Endothelial cell of umbilical vein (primary cell): ENCODE results near the gene MAP1S. TPM values are rescaled to one million over a fixed set of nuclear protein-coding genes. Genes with fewer than 3 reads are reported as not detected.

ENCODE experiments used
- BruUV-seq: library from RNA; stranded (reverse); fragments of 400-500 nt; replicated peaks from 2 replicates; lab custom pipeline; 2021; lab: Mats Ljungman, UMichigan
- CTCF ChIA-PET: fragments of 300-600, 350-600 bp; sonication (Branson Sonifier 250); formaldehyde crosslinking; loops from one replicate; lab custom pipeline; 2021; ENCODE audit warnings: antibody characterized with exemption, inconsistent platforms; lab: Charles Lee
- POLR2A ChIA-PET: fragments of 300-600, 350-600 bp; sonication (Branson Sonifier 250); formaldehyde crosslinking; loops from one replicate; lab custom pipeline; 2021; ENCODE audit warnings: antibody characterized with exemption, inconsistent platforms; lab: Charles Lee
- DNase-seq: peaks from one replicate; pipeline ENCODE4 v3.0.0-alpha.2; 2011; ENCODE audit warnings: low read depth, low spot score
- FAIRE-seq: peaks from 2 replicates; lab custom pipeline; 2011; peaks lifted over from hg19 to GRCh38; lab: Jason Lieb, UNC
- H2AFZ ChIP-seq: 2 replicates; pipeline ENCODE4 v1.6.0; 2012; ENCODE audit warnings: low read depth, low read length, control low read depth, inconsistent platforms
- H3K27ac ChIP-seq: 2 replicates; pipeline ENCODE4 v1.5.1; 2011; ENCODE audit warnings: low read depth, mild to moderate bottlenecking, control low read depth, low read length, moderate library complexity; ENCODE audit not compliant: insufficient read depth
- H3K27me3 ChIP-seq, 2 experiments: 2 replicates each; pipeline versions ENCODE4 v1.6.0 to v1.6.1; 2011; ENCODE audit warnings: low read length in 2 of 2, mixed read lengths in 1 of 2; ENCODE audit not compliant: control insufficient read depth in 2 of 2, insufficient read depth in 2 of 2
- H3K36me3 ChIP-seq, 2 experiments: 2 replicates in 1 of 2; 3 replicates in 1 of 2; pipeline ENCODE4 v1.5.1; 2011; ENCODE audit warnings: low read length in 2 of 2, mild to moderate bottlenecking in 1 of 2, moderate library complexity in 1 of 2; ENCODE audit not compliant: control insufficient read depth in 2 of 2, insufficient read depth in 2 of 2; ENCODE audit errors: extremely low read depth in 1 of 2
- H3K4me1 ChIP-seq: 3 replicates; pipeline ENCODE4 v1.5.1; 2011; ENCODE audit warnings: mild to moderate bottlenecking, low read length; ENCODE audit not compliant: control insufficient read depth, insufficient read depth; ENCODE audit errors: extremely low read depth
- H3K4me2 ChIP-seq: 2 replicates; pipeline ENCODE4 v1.6.1; 2011; ENCODE audit warnings: low read length, control low read depth, mixed read lengths; ENCODE audit not compliant: insufficient read depth
- H3K4me3 ChIP-seq, 3 experiments: fragments of 200-600 bp in 1 of 3; sonication (generic), shearing (Covaris generic) in 1 of 3; replicated peaks in 1 of 3; 2 replicates each; pipeline ENCODE4 v1.5.1; 2011 to 2016; ENCODE audit warnings: control low read depth in 3 of 3, low read length in 3 of 3, mild to moderate bottlenecking in 2 of 3, inconsistent platforms in 1 of 3, low read depth in 1 of 3, moderate library complexity in 1 of 3; ENCODE audit not compliant: insufficient read depth in 1 of 3
- H3K79me2 ChIP-seq: 2 replicates; pipeline ENCODE4 v1.6.0; 2012; ENCODE audit warnings: low read length, inconsistent platforms; ENCODE audit not compliant: control insufficient read depth, insufficient read depth
- H3K9ac ChIP-seq: replicated peaks from 2 replicates; pipeline ENCODE3; 2011; ENCODE audit warnings: low read length, control low read depth; ENCODE audit not compliant: insufficient read depth; ENCODE audit errors: extremely low read depth
- H3K9me1 ChIP-seq: replicated peaks from 3 replicates; pipeline ENCODE4 v1.6.0; 2011; ENCODE audit warnings: mild to moderate bottlenecking, low read length; ENCODE audit not compliant: control insufficient read depth, insufficient read depth; ENCODE audit errors: extremely low read depth
- H3K9me3 ChIP-seq: replicated peaks from 2 replicates; pipeline ENCODE4 v1.5.1; 2012; ENCODE audit warnings: low read length, inconsistent platforms; ENCODE audit not compliant: control insufficient read depth, insufficient read depth
- H4K20me1 ChIP-seq: replicated peaks from 2 replicates; pipeline ENCODE3; 2011; ENCODE audit warnings: mild to moderate bottlenecking, low read length; ENCODE audit not compliant: control insufficient read depth, insufficient read depth; ENCODE audit errors: extremely low read depth
- EZH2 ChIP-seq: IDR thresholded peaks from 2 replicates; pipeline ENCODE4 v1.6.1; 2012; ENCODE audit warnings: borderline replicate concordance, low read depth, mild to moderate bottlenecking, moderate library complexity, low read length, inconsistent platforms; ENCODE audit not compliant: severe bottlenecking
- FOS ChIP-seq: IDR thresholded peaks from 2 replicates; pipeline ENCODE4 v1.6.1; 2011; ENCODE audit warnings: mild to moderate bottlenecking, low read length, moderate library complexity, borderline replicate concordance; ENCODE audit not compliant: insufficient read depth
- GATA2 ChIP-seq: IDR thresholded peaks from 2 replicates; pipeline ENCODE4 v1.7.0; 2011; ENCODE audit warnings: low read depth, mild to moderate bottlenecking, moderate library complexity, mixed read lengths, low read length; ENCODE audit not compliant: insufficient read length, insufficient read depth
- JUN ChIP-seq: IDR thresholded peaks from 2 replicates; pipeline ENCODE4 v1.6.1; 2011; ENCODE audit warnings: borderline replicate concordance, low read depth; ENCODE audit not compliant: insufficient read length, insufficient read depth
- MYC ChIP-seq: IDR thresholded peaks from one replicate; pipeline ENCODE4 v1.6.1; 2011; ENCODE audit warnings: mild to moderate bottlenecking, low read depth, low read length
- POLR2A ChIP-seq: IDR thresholded peaks from 2 replicates; pipeline ENCODE4 v1.6.1; 2012; ENCODE audit warnings: low read depth, mild to moderate bottlenecking, control low read depth, low read length
- POLR2AphosphoS5 ChIP-seq: IDR thresholded peaks from 2 replicates; pipeline ENCODE4 v1.6.1; 2012; ENCODE audit warnings: low read depth, mild to moderate bottlenecking, control low read depth, low read length, moderate library complexity; ENCODE audit not compliant: insufficient read depth
- dilution Hi-C: fragments of 300-500 bp; cut with MboI; formaldehyde crosslinking; loops from one replicate; pipeline ENCODE4 v1.15.0; 2019; ENCODE audit warnings: low sequenced_read_pairs; ENCODE audit not compliant: extremely low pct_ligation_motif_present
- intact Hi-C: fragments of 100-400 bp; cut with micrococcal nuclease; formaldehyde crosslinking; loops from one replicate; pipeline ENCODE4 v1.10.0; 2022
- polyA plus RNA-seq, 4 experiments: library from polyadenylated mRNA; depleted of rRNA in 3 of 4; stranded (reverse) in 3 of 4; unstranded in 1 of 4; fragments of >200 nt; gene quantifications; 2 replicates each; pipeline versions ENCODE4 v1.2.1 to v1.2.3, GENCODE V29; 2011 to 2012; ENCODE audit warnings: missing spikeins in 1 of 4
- total RNA-seq: library from RNA; stranded (reverse); gene quantifications from 2 replicates; pipeline ENCODE4 v1.2.3, GENCODE V29; 2021
- TF ChIP-seq, protein P1 (sequence below), 2 donors: IDR thresholded peaks; 1 replicate in 1 of 2; 2 replicates in 1 of 2; pipeline ENCODE4 v1.5.1; 2011; ENCODE audit warnings: low read length in 2 of 2, mild to moderate bottlenecking in 2 of 2, moderate library complexity in 2 of 2, control low read depth in 1 of 2, inconsistent platforms in 1 of 2, low read depth in 1 of 2; ENCODE audit not compliant: insufficient read depth in 1 of 2; ENCODE audit errors: extremely low read depth in 1 of 2
- TF ChIP-seq, protein P2 (sequence below): IDR thresholded peaks from 2 replicates; pipeline ENCODE4 v1.6.1; 2011; ENCODE audit not compliant: insufficient read depth, insufficient read length

The MAP1S gene
- total and polyA plus RNA-seq, 2 donors (not counting 3 experiments of a cell fraction or from before 2014, with no cell fraction given) = 94.8 to 143 TPM

DNA sequence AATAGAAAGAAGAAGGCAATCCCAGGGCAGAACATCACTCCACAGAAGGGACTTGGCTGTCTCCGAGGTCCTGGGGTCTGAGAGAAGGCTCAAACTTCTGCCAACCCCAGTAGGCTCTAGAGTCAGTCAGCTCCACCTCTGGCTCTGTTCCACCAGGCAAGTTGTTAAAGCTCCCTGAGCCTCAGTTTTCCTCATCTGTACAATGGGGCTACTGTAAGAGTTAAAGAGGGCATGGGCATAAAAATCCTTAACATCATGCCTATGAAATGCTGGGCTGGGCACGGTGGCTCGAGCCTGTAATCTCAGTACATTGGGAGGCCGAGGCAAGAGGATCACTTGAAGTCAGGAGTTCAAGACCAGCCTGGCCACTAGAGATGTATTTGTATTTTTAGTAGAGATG, 36.2 kb upstream of the MAP1S start:
- Histone ChIP-seq H2AFZ (no peak overlapping the region), H3K9me3 (no peaks in the 10 kb centered on the region), H3K79me2 (no peaks in the 10 kb centered on the region), H3K27me3 (peaks cover 11 to 13% of the 10 kb centered on the region in 2 experiments), H3K4me2 (no peak overlapping the region), H3K9ac (no peak overlapping the region), H3K4me3 (no peak overlapping the region), H3K9me1 (no peaks in the 10 kb centered on the region), H4K20me1 (no peaks in the 10 kb centered on the region), H3K27ac (no peak overlapping the region), H3K36me3 (no peaks in the 10 kb centered on the region), H3K4me1 (peaks cover 24% of the 10 kb centered on the region)
- no peak for FAIRE-seq
- dilution Hi-C loops = no loop called here
- CTCF ChIA-PET = interaction anchor here (0.7 kb wide), 1 partner anchor 84 kb away, joined by 3 read pairs; no protein-coding TSS in a partner anchor
- intact Hi-C loops = no loop called here
- TF ChIP-seq FOS = no peak
- TF ChIP-seq, protein P1, sequence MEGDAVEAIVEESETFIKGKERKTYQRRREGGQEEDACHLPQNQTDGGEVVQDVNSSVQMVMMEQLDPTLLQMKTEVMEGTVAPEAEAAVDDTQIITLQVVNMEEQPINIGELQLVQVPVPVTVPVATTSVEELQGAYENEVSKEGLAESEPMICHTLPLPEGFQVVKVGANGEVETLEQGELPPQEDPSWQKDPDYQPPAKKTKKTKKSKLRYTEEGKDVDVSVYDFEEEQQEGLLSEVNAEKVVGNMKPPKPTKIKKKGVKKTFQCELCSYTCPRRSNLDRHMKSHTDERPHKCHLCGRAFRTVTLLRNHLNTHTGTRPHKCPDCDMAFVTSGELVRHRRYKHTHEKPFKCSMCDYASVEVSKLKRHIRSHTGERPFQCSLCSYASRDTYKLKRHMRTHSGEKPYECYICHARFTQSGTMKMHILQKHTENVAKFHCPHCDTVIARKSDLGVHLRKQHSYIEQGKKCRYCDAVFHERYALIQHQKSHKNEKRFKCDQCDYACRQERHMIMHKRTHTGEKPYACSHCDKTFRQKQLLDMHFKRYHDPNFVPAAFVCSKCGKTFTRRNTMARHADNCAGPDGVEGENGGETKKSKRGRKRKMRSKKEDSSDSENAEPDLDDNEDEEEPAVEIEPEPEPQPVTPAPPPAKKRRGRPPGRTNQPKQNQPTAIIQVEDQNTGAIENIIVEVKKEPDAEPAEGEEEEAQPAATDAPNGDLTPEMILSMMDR (IDR thresholded peaks at IDR 0.05; ENCODE audit: extremely low read depth in 1 of 2, insufficient read depth in 1 of 2, low read depth in 1 of 2, low read length in 2 of 2) = no peak
- TF ChIP-seq, protein P2, sequence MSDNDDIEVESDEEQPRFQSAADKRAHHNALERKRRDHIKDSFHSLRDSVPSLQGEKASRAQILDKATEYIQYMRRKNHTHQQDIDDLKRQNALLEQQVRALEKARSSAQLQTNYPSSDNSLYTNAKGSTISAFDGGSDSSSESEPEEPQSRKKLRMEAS = no peak
- no peak for TF ChIP-seq GATA2
- TF ChIP-seq POLR2AphosphoS5 = no peak
- no peak for TF ChIP-seq POLR2A
- TF ChIP-seq MYC = no peak
- TF ChIP-seq JUN = no peak
- no peak for TF ChIP-seq EZH2
- BruUV-seq = no TSS peak
- POLR2A ChIA-PET = no interaction called here
- no peak for DNase-seq
